ENCODE data around the gene AUTS2. TPM values are rescaled to one million over a fixed set of nuclear protein-coding genes. Genes with fewer than 3 reads are reported as not detected.

The AUTS2 gene
- total RNA-seq, 4 donors from 2014 or later, result 14.9 to 27.2 (median 17.5) TPM

DNA sequence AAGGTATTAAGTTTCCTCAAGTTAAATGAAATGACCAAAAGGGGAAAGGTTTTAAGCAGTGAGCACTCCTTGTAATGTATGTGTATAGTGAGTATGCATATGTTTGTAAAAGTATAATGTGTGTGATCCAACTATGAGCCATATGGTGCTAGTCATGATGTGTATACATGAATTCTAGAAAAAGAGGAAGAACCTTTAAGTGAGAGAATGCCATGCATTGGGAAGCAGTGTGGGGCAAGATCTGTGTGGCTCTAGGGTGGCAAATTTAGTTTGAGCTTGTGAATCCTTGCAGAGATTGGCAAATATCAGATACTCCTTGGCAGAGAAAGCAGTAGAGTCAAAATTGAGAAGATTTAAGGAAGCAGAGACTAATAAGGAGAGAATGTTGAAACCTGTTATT lies 435.0 kb downstream of the AUTS2 start:
- H3K4me3 ChIP-seq (replicated peaks in 1 of 3), result no peak overlapping the region
- H3K27ac ChIP-seq, result no peak overlapping the region
- DNase-seq, result no peak
- H3K36me3 ChIP-seq, result no peaks in the 10 kb centered on the region
- intact Hi-C loops (cut with DNase I), result no loop called here
- TF ChIP-seq POLR2A (IDR thresholded peaks at IDR 0.05), result no peak
- TF ChIP-seq, protein P1, sequence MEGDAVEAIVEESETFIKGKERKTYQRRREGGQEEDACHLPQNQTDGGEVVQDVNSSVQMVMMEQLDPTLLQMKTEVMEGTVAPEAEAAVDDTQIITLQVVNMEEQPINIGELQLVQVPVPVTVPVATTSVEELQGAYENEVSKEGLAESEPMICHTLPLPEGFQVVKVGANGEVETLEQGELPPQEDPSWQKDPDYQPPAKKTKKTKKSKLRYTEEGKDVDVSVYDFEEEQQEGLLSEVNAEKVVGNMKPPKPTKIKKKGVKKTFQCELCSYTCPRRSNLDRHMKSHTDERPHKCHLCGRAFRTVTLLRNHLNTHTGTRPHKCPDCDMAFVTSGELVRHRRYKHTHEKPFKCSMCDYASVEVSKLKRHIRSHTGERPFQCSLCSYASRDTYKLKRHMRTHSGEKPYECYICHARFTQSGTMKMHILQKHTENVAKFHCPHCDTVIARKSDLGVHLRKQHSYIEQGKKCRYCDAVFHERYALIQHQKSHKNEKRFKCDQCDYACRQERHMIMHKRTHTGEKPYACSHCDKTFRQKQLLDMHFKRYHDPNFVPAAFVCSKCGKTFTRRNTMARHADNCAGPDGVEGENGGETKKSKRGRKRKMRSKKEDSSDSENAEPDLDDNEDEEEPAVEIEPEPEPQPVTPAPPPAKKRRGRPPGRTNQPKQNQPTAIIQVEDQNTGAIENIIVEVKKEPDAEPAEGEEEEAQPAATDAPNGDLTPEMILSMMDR (IDR thresholded peaks at IDR 0.05), result no peak
- H3K9me3 ChIP-seq, result no peaks in the 10 kb centered on the region
- H3K27me3 ChIP-seq, result no peaks in the 10 kb centered on the region
- peaks cover 0 to 3% of the 10 kb centered on the region in 2 donors for H3K4me1 ChIP-seq

DNA sequence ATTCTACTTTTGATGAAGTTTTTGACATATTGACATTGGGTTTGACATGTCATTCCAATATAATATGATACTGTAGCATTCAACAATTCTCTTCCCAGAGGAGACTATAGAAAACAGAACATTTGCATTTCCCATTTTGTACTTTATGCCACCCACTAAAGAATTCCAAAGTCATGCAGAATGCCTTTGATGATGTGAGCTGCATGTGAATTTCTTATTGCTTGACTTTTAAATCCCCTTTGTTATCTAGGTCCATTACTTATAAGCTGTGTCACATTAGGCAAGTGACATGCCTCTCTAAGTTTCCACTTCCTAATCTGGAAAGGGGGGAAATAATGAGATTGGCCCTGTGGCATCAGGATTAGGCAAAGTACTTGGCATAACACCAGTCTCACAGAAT lies 436.7 kb downstream of the AUTS2 start:
- intact Hi-C loops (cut with DNase I), result no loop called here
- Histone ChIP-seq H3K9me3 (no peaks in the 10 kb centered on the region), H3K27me3 (no peaks in the 10 kb centered on the region), H3K36me3 (no peaks in the 10 kb centered on the region), H3K27ac (no peak overlapping the region), H3K4me3 (replicated peaks in 1 of 3) (no peak overlapping the region), H3K4me1 (no peaks in the 10 kb centered on the region)
- TF ChIP-seq, protein P1 (IDR thresholded peaks at IDR 0.05), result peak in 1 of 6 experiments; percentile 16
- TF ChIP-seq POLR2A (IDR thresholded peaks at IDR 0.05), result no peak
- no peak for DNase-seq

DNA sequence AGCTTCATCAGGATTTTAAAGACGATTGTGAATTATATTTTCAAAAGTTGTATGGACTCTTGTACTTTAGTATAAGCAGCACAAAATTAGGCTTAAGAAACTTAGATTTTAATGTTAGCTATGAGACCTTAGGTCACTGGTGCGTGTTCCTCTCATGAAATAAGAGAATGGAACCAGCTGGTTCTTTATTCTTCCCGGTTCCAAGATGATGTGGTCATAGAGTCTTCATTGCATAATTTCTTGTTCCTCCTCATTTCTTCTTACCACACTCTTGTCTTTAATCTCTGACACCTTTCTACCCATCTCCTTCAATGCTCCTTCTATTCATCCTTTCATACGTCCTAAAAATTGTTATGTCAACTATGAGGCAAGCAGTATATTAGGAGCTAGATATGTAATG lies 437.2 kb downstream of the AUTS2 start:
- H3K4me3 ChIP-seq (replicated peaks in 1 of 3), result no peak overlapping the region
- intact Hi-C loops (cut with DNase I), result no loop called here
- H3K36me3 ChIP-seq, result no peaks in the 10 kb centered on the region
- TF ChIP-seq, protein P1 (IDR thresholded peaks at IDR 0.05), result no peak
- TF ChIP-seq POLR2A (IDR thresholded peaks at IDR 0.05), result no peak
- H3K27ac ChIP-seq, result no peak overlapping the region
- H3K27me3 ChIP-seq, result no peaks in the 10 kb centered on the region
- WGBS, 2 donors, result 46 to 47% methylated on average over 4 of the region's 4 CpGs
- no peaks in the 10 kb centered on the region for H3K4me1 ChIP-seq
- H3K9me3 ChIP-seq, result no peaks in the 10 kb centered on the region
- no peak for DNase-seq

DNA sequence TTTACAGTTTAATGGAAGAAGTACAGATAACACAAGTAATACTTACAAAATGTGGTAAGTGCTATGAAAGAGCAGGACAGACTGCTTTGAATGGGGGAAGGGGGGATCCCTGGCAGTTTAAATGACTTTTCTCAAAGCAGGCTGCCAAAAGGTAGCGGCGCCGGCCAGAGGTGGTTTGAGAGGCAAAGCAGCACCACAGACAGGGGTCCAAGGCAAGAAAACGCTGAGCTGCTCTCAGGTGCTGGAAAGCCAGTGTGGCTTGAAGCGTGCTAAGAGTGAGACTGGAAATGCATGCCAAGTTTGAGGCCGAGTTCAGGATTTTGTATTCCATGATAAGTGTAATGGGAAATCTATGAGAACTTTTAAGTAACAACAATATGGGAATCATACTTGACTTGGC lies 437.7 kb downstream of the AUTS2 start:
- intact Hi-C loops (cut with DNase I), result no loop called here
- Histone ChIP-seq H3K27ac (no peak overlapping the region), H3K27me3 (no peaks in the 10 kb centered on the region), H3K36me3 (no peaks in the 10 kb centered on the region), H3K9me3 (no peaks in the 10 kb centered on the region), H3K4me3 (replicated peaks in 1 of 3) (no peak overlapping the region), H3K4me1 (no peaks in the 10 kb centered on the region)
- DNase-seq, result no peak
- WGBS, 2 donors, result 88 to 90% methylated on average over 6 of the region's 6 CpGs
- TF ChIP-seq, protein P1 (IDR thresholded peaks at IDR 0.05), result no peak
- no peak for TF ChIP-seq POLR2A (IDR thresholded peaks at IDR 0.05)

- Histone ChIP-seq H3K27me3 (no peaks in the 10 kb centered on the region), H3K4me3 (replicated peaks in 1 of 3) (no peak overlapping the region), H3K27ac (no peak overlapping the region), H3K9me3 (no peaks in the 10 kb centered on the region), H3K4me1 (no peaks in the 10 kb centered on the region), H3K36me3 (no peaks in the 10 kb centered on the region)
- intact Hi-C loops (cut with DNase I), result no loop called here
- no peak for DNase-seq
- 82 to 83% methylated on average over 1 of the region's 1 CpG for WGBS, 2 donors
- TF ChIP-seq, protein P1 (IDR thresholded peaks at IDR 0.05), result no peak
- no peak for TF ChIP-seq POLR2A (IDR thresholded peaks at IDR 0.05)
Measured at GRCh38 chr7:70036695-70037094, 438.4 kb downstream of the AUTS2 start.

Measured in thyroid gland (tissue), 4 donors.